ENCODE data around the gene CITED4.

The CITED4 gene

DNA sequence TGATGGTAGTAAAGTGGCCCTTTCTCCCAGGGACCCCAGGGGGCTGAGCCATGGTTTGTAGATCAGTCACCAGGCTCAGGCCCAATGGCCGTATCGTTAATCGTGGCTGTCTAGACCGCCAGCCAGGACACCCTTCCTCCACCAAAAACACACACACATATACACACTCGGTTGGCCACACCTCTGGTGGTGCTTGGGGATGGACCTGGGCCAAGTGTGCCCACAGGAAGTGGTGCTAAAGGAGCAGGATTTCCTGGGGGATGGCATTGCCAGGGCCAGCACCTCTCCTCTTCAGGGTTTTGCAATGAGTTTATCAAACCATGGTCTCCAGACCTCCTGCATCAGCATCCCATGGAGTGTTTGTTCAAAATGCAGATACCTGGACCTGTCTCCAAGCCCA is 36.2 kb downstream of the CITED4 start:
- Histone ChIP-seq H3K9me3 (ENCODE audit: insufficient read depth, low read depth, low read length) (no peaks in the 10 kb centered on the region), H3K9me2 (replicated peaks; ENCODE audit: low read depth, low read length) (no peaks in the 10 kb centered on the region), H3K4me2 (ENCODE audit: low read depth, low read length, poor library complexity, severe bottlenecking) (peak overlapping the region; percentile 73), H3K79me2 (ENCODE audit: insufficient read depth, low read length) (no peaks in the 10 kb centered on the region), H2AFZ (ENCODE audit: low read length) (no peak overlapping the region), H3K27me3 (ENCODE audit: insufficient read depth, low read length, poor library complexity, severe bottlenecking) (no peaks in the 10 kb centered on the region), H3K4me3 (ENCODE audit: low read length, poor library complexity, severe bottlenecking) (peak overlapping the region; percentile 40), H3K4me1 (ENCODE audit: insufficient read depth, low read length, poor library complexity, severe bottlenecking) (peaks cover 42% of the 10 kb centered on the region), H4K20me1 (ENCODE audit: insufficient read depth, low read length, poor library complexity, severe bottlenecking) (no peaks in the 10 kb centered on the region), H3K36me3 (ENCODE audit: insufficient read depth, low read length) (no peaks in the 10 kb centered on the region), H3F3A (ENCODE audit: low read depth) (no peaks in the 10 kb centered on the region), H3K9ac (ENCODE audit: low read depth, low read length, poor library complexity, severe bottlenecking) (peak overlapping the region; percentile 63)
- TF ChIP-seq, protein P1, sequence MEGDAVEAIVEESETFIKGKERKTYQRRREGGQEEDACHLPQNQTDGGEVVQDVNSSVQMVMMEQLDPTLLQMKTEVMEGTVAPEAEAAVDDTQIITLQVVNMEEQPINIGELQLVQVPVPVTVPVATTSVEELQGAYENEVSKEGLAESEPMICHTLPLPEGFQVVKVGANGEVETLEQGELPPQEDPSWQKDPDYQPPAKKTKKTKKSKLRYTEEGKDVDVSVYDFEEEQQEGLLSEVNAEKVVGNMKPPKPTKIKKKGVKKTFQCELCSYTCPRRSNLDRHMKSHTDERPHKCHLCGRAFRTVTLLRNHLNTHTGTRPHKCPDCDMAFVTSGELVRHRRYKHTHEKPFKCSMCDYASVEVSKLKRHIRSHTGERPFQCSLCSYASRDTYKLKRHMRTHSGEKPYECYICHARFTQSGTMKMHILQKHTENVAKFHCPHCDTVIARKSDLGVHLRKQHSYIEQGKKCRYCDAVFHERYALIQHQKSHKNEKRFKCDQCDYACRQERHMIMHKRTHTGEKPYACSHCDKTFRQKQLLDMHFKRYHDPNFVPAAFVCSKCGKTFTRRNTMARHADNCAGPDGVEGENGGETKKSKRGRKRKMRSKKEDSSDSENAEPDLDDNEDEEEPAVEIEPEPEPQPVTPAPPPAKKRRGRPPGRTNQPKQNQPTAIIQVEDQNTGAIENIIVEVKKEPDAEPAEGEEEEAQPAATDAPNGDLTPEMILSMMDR (conservative IDR thresholded peaks at IDR 0.05; ENCODE audit: low read length), result no peak

DNA sequence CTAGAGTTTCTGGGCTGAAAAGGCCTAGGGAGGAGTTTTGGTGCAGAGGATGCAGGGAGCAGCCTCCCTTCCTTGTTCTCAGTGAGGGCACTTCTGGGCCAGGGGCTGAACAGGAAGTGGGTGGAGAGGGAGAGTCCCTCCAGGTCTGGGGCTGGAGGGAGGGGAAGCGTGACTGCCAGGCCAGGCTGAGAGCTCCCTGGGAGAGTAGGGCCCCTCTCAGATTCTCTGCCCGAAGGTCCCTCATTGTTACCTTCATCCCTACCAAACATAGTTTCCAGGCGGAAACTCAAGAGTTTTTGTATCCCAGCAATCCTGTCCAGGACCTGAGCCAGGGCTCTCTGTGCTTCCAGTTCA is 36.8 kb downstream of the CITED4 start:
- peak overlapping the region; percentile 63 for H3K9ac ChIP-seq (ENCODE audit: low read depth, low read length, poor library complexity, severe bottlenecking)
- H2AFZ ChIP-seq (ENCODE audit: low read length), result no peak overlapping the region
- no peaks in the 10 kb centered on the region for H3K9me2 ChIP-seq (replicated peaks; ENCODE audit: low read depth, low read length)

DNA sequence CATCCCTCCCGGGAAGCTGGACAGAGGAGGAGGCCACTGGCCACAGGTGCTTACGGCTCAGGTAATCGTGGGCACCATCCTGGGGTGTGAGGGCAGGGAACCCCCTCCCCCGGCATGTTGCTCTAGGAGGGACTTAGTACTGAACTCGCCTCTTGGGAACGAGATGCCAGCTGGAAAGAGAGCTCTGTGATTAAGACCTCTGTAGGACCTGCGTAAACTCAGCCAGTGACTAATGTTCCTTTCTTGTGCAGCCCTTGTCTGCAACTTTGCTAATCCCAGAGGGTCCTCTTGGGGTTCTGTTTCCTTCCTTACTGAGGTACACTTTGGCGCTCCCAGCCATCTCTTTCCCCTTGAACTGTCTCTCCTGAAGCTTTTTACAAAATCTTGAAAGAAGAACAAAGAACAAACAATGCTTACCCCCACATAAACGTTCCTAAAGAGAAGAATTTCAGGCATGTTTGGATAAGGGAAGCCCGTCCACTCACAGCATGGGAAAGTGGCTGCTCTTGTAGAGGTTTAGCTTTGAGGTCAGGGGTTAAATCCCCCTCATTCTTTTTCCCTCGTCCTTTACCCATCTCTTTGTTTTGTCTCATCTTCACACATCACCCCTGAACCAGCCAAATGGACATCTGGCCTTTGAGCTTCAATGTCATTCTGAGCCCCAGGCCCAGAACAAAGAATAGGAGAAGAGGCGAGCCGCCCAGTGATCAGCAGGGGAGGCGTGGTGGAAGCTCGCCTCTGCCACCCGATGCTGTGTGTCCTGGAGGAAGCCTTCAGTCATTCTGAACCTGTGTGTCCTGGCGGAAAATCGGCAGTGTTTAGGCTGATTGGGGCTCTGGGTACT is 37.4 kb downstream of the CITED4 start:
- Histone ChIP-seq H3K9me3 (ENCODE audit: insufficient read depth, low read depth, low read length) (no peaks in the 10 kb centered on the region), H4K20me1 (ENCODE audit: insufficient read depth, low read length, poor library complexity, severe bottlenecking) (no peaks in the 10 kb centered on the region), H3K9me2 (replicated peaks; ENCODE audit: low read depth, low read length) (no peaks in the 10 kb centered on the region), H3K4me1 (ENCODE audit: insufficient read depth, low read length, poor library complexity, severe bottlenecking) (peaks cover 48% of the 10 kb centered on the region), H3K4me3 (ENCODE audit: low read length, poor library complexity, severe bottlenecking) (peak overlapping the region; percentile 20), H3K4me2 (ENCODE audit: low read depth, low read length, poor library complexity, severe bottlenecking) (peak overlapping the region; percentile 73), H3K27me3 (ENCODE audit: insufficient read depth, low read length, poor library complexity, severe bottlenecking) (no peaks in the 10 kb centered on the region), H3F3A (ENCODE audit: low read depth) (no peaks in the 10 kb centered on the region), H3K9ac (ENCODE audit: low read depth, low read length, poor library complexity, severe bottlenecking) (peak overlapping the region; percentile 63), H3K79me2 (ENCODE audit: insufficient read depth, low read length) (no peaks in the 10 kb centered on the region), H3K36me3 (ENCODE audit: insufficient read depth, low read length) (no peaks in the 10 kb centered on the region), H2AFZ (ENCODE audit: low read length) (no peak overlapping the region)
- no peak for TF ChIP-seq EZH2phosphoT487 (IDR thresholded peaks at IDR 0.05; ENCODE audit: borderline replicate concordance)

More for the DNA sequence above, 36.8 kb downstream of the CITED4 start:
- H3K36me3 ChIP-seq (ENCODE audit: insufficient read depth, low read length), result no peaks in the 10 kb centered on the region
- TF ChIP-seq, protein P1 (conservative IDR thresholded peaks at IDR 0.05; ENCODE audit: low read length), result no peak
- TF ChIP-seq EZH2phosphoT487 (IDR thresholded peaks at IDR 0.05; ENCODE audit: borderline replicate concordance), result no peak
- H3K27me3 ChIP-seq (ENCODE audit: insufficient read depth, low read length, poor library complexity, severe bottlenecking), result no peaks in the 10 kb centered on the region
- H4K20me1 ChIP-seq (ENCODE audit: insufficient read depth, low read length, poor library complexity, severe bottlenecking), result no peaks in the 10 kb centered on the region
- H3K9me3 ChIP-seq (ENCODE audit: insufficient read depth, low read depth, low read length), result no peaks in the 10 kb centered on the region
- peak overlapping the region; percentile 73 for H3K4me2 ChIP-seq (ENCODE audit: low read depth, low read length, poor library complexity, severe bottlenecking)
- no peaks in the 10 kb centered on the region for H3F3A ChIP-seq (ENCODE audit: low read depth)
- peaks cover 48% of the 10 kb centered on the region for H3K4me1 ChIP-seq (ENCODE audit: insufficient read depth, low read length, poor library complexity, severe bottlenecking)
- peak overlapping the region; percentile 40 for H3K4me3 ChIP-seq (ENCODE audit: low read length, poor library complexity, severe bottlenecking)
- H3K79me2 ChIP-seq (ENCODE audit: insufficient read depth, low read length), result no peaks in the 10 kb centered on the region

DNA sequence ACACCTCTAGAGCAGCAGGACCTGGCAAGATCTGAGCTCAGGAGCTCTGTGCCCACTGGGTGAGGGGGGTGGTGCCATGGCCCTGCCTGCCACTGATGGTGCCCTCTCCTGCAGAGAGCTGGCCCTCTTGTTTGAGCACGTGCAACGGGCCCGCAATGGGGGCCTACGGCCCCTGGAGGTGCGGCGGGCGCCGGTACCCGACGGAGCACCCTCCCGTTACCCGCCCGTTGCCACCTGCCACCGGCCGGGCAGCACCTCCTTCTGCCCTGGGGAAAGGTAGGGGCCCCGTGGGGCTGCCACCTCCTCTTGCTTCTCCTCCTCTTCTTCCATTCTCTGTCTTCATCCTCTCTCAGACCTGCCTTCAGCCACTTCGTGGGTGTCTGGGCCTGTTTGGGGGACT is 38.2 kb downstream of the CITED4 start:
- peaks cover 48% of the 10 kb centered on the region for H3K4me1 ChIP-seq (ENCODE audit: insufficient read depth, low read length, poor library complexity, severe bottlenecking)
- no peak overlapping the region for H3K4me3 ChIP-seq (ENCODE audit: low read length, poor library complexity, severe bottlenecking)
- H3K79me2 ChIP-seq (ENCODE audit: insufficient read depth, low read length), result no peaks in the 10 kb centered on the region
- no peak overlapping the region for H3K4me2 ChIP-seq (ENCODE audit: low read depth, low read length, poor library complexity, severe bottlenecking)
- no peaks in the 10 kb centered on the region for H3K9me2 ChIP-seq (replicated peaks; ENCODE audit: low read depth, low read length)
- H3K36me3 ChIP-seq (ENCODE audit: insufficient read depth, low read length), result no peaks in the 10 kb centered on the region
- no peaks in the 10 kb centered on the region for H4K20me1 ChIP-seq (ENCODE audit: insufficient read depth, low read length, poor library complexity, severe bottlenecking)
- no peaks in the 10 kb centered on the region for H3F3A ChIP-seq (ENCODE audit: low read depth)
- TF ChIP-seq, protein P1 (conservative IDR thresholded peaks at IDR 0.05; ENCODE audit: low read length), result no peak
- TF ChIP-seq EZH2phosphoT487 (IDR thresholded peaks at IDR 0.05; ENCODE audit: borderline replicate concordance), result no peak
- H2AFZ ChIP-seq (ENCODE audit: low read length), result no peak overlapping the region
- no peaks in the 10 kb centered on the region for H3K9me3 ChIP-seq (ENCODE audit: insufficient read depth, low read depth, low read length)
- no peak overlapping the region for H3K9ac ChIP-seq (ENCODE audit: low read depth, low read length, poor library complexity, severe bottlenecking)
- no peaks in the 10 kb centered on the region for H3K27me3 ChIP-seq (ENCODE audit: insufficient read depth, low read length, poor library complexity, severe bottlenecking)

All from Loucy (cell line).